ENCODE results near the gene CACNA2D2. TPM values are rescaled to one million over a fixed set of nuclear protein-coding genes. Genes with fewer than 3 reads are reported as not detected.

The CACNA2D2 gene
- total RNA-seq, 1 experiment from 2014 or later = 27.7 TPM

- peak overlapping the region in 2 of 3 experiments; percentile 18 to 92; a peak in 2 of 7 replicates for H3K27ac Mint-ChIP-seq
- WGBS (ENCODE audit: extremely low coverage, insufficient read length, low lambda C conversion rate) = no CpG with 5 or more reads among the region's 31 CpGs
Observed at GRCh38 chr3:50455161-50456018, 48.0 kb downstream of the CACNA2D2 start.

More at GRCh38 chr3:50455161-50456018, 48.0 kb downstream of the CACNA2D2 start:
- no peak for TF ChIP-seq CTCF (conservative IDR thresholded peaks at IDR 0.05)
- Histone ChIP-seq H4K91ac (ENCODE audit: insufficient read length, low read depth, low read length) (no peak overlapping the region), H2BK5ac (ENCODE audit: insufficient read length, low read length) (no peak overlapping the region), H3T11ph (ENCODE audit: low read length) (no peak overlapping the region), H3K9ac (ENCODE audit: extremely low read depth, insufficient read length, low read length) (no peak overlapping the region), H3K79me2 (ENCODE audit: insufficient read depth, low read length) (no peaks in the 10 kb centered on the region), H3K23me2 (ENCODE audit: insufficient read length, low read depth, low read length, poor library complexity, severe bottlenecking) (no peaks in the 10 kb centered on the region), H3K18ac (ENCODE audit: insufficient read length, low read depth, low read length) (no peak overlapping the region), H3K56ac (ENCODE audit: insufficient read length, low read depth, low read length) (no peak overlapping the region), H2BK20ac (ENCODE audit: low read depth, low read length, poor library complexity, severe bottlenecking) (no peak overlapping the region), H3K4me1 (ENCODE audit: insufficient read depth, low read length) (peaks cover 6% of the 10 kb centered on the region; the same call in 1 of the 2 replicates), H3K23ac (ENCODE audit: insufficient read length, low read depth, low read length) (no peak overlapping the region), H3K9me3 (ENCODE audit: control insufficient read depth, low read depth, low read length) (no peaks in the 10 kb centered on the region), H2BK12ac (ENCODE audit: insufficient read length, low read depth, low read length) (no peak overlapping the region), H3K27me3 (ENCODE audit: insufficient read depth, low read length) (no peaks in the 10 kb centered on the region), H3K4ac (ENCODE audit: low read depth, low read length) (no peak overlapping the region), H3K14ac (ENCODE audit: insufficient read depth, low read length) (no peak overlapping the region), H2BK120ac (ENCODE audit: low read depth, low read length, poor library complexity, severe bottlenecking) (no peak overlapping the region), H3K27ac (ENCODE audit: insufficient read length, low read depth, low read length) (no peak overlapping the region), H3K4me2 (ENCODE audit: insufficient read depth, insufficient read length, low read length) (no peak overlapping the region), H2AFZ (ENCODE audit: low read length) (no peak overlapping the region), H4K8ac (replicated peaks; ENCODE audit: insufficient read length, low read depth, low read length) (no peak overlapping the region), H3K79me1 (ENCODE audit: insufficient read depth, low read depth, low read length, poor library complexity, severe bottlenecking) (no peaks in the 10 kb centered on the region), H4K5ac (ENCODE audit: insufficient read length, low read depth, low read length) (no peak overlapping the region), H2AK5ac (ENCODE audit: insufficient read length, low read length) (no peak overlapping the region), H2BK15ac (ENCODE audit: low read depth, low read length) (no peak overlapping the region), H4K20me1 (ENCODE audit: control insufficient read depth, insufficient read depth, insufficient read length) (no peaks in the 10 kb centered on the region)
- no peak for DNase-seq
- no peaks in the 10 kb centered on the region for H3K9me3 Mint-ChIP-seq
- peaks cover 27 to 46% of the 10 kb centered on the region in 2 experiments for H3K4me1 Mint-ChIP-seq
- H3K4me3 Mint-ChIP-seq = peak overlapping the region in 1 of 2 experiments; percentile 4; a peak in 1 of 5 replicates
- no peaks in the 10 kb centered on the region for H3K27me3 Mint-ChIP-seq (ENCODE audit: low read depth)
- H3K36me3 Mint-ChIP-seq (ENCODE audit: insufficient read depth in 1 of 3, low read depth in 3 of 3) = no peaks in the 10 kb centered on the region
